OCI-LY1 (cell line): ENCODE data around the gene MBD2.

Source experiments
- H2AFZ ChIP-seq: fragments of 200-600 bp; sonication (generic), shearing (Covaris generic); 2 replicates; pipeline ENCODE4 v1.6.0; 2014; ENCODE audit warnings: antibody characterized with exemption, mild to moderate bottlenecking, low read length
- H3F3A ChIP-seq: fragments of 200-600 bp; sonication (generic), shearing (Covaris generic); 2 replicates; pipeline ENCODE4 v1.6.0; 2014; ENCODE audit warnings: mild to moderate bottlenecking, antibody characterized with exemption, low read length, moderate library complexity; ENCODE audit not compliant: insufficient read depth
- H3K27ac ChIP-seq: fragments of 200-600 bp; sonication (generic); 2 replicates; pipeline ENCODE4 v1.5.1; 2014; ENCODE audit warnings: low read length, mixed run types, mild to moderate bottlenecking, low read depth; ENCODE audit not compliant: poor library complexity, severe bottlenecking
- H3K27me3 ChIP-seq: fragments of 200-600 bp; sonication (generic); 2 replicates; pipeline ENCODE4 v1.6.0; 2014; ENCODE audit warnings: antibody characterized with exemption, mild to moderate bottlenecking, low read length, moderate library complexity; ENCODE audit not compliant: insufficient read depth
- H3K36me3 ChIP-seq: fragments of 200-600 bp; sonication (generic); 2 replicates; pipeline ENCODE4 v1.6.1; 2014; ENCODE audit warnings: mild to moderate bottlenecking, antibody characterized with exemption, low read length, moderate library complexity, mixed read lengths; ENCODE audit not compliant: insufficient read depth
- H3K4me1 ChIP-seq: fragments of 200-600 bp; sonication (generic); 2 replicates; pipeline ENCODE4 v1.5.1; 2014; ENCODE audit warnings: mild to moderate bottlenecking, low read length, moderate library complexity; ENCODE audit not compliant: insufficient read depth, severe bottlenecking
- H3K4me2 ChIP-seq: fragments of 200-600 bp; sonication (generic), shearing (Covaris generic); 2 replicates; pipeline ENCODE4 v1.6.1; 2014; ENCODE audit warnings: low read length
- H3K4me3 ChIP-seq: fragments of 200-600 bp; sonication (generic); 2 replicates; pipeline ENCODE4 v1.5.1; 2014; ENCODE audit warnings: low read length, low read depth, mild to moderate bottlenecking, mixed read lengths; ENCODE audit not compliant: poor library complexity, severe bottlenecking
- H3K79me2 ChIP-seq: fragments of 200-600 bp; shearing (Covaris generic); 2 replicates; pipeline ENCODE4 v1.6.1; 2016; ENCODE audit warnings: mixed run types, low read length, mixed read lengths; ENCODE audit not compliant: insufficient read depth
- H3K9ac ChIP-seq: fragments of 200-600 bp; sonication (generic), shearing (Covaris generic); 2 replicates; pipeline ENCODE4 v1.6.1; 2014; ENCODE audit warnings: mild to moderate bottlenecking, low read length, mixed read lengths
- H3K9me2 ChIP-seq: fragments of 200-600 bp; sonication (generic), shearing (Covaris generic); 2 replicates; pipeline ENCODE4 v1.6.1; 2014; ENCODE audit warnings: low read depth, mild to moderate bottlenecking, low read length, mixed read lengths
- H3K9me3 ChIP-seq: fragments of 200-600 bp; shearing (Covaris generic); 2 replicates; pipeline ENCODE4 v1.6.1; 2014; ENCODE audit warnings: low read length, mixed read lengths
- H4K20me1 ChIP-seq: fragments of 200-600 bp; sonication (generic), shearing (Covaris generic); 2 replicates; pipeline ENCODE4 v1.6.0; 2016; ENCODE audit warnings: mild to moderate bottlenecking, low read length; ENCODE audit not compliant: insufficient read depth
- EZH2 ChIP-seq: fragments of 200-600 bp; sonication (generic), shearing (Covaris generic); IDR thresholded peaks from 2 replicates; pipeline ENCODE4 v1.8.0; 2017; ENCODE audit warnings: borderline replicate concordance, mixed run types, mild to moderate bottlenecking, antibody characterized with exemption, low read length, moderate library complexity, mixed read lengths
- TF ChIP-seq, protein P1 (sequence below): fragments of 200-600 bp; sonication (generic), shearing (Covaris generic); IDR thresholded peaks from 2 replicates; pipeline ENCODE4 v1.5.1; 2017; ENCODE audit warnings: mild to moderate bottlenecking, antibody characterized with exemption, low read length, moderate library complexity, mixed read lengths

The MBD2 gene

DNA sequence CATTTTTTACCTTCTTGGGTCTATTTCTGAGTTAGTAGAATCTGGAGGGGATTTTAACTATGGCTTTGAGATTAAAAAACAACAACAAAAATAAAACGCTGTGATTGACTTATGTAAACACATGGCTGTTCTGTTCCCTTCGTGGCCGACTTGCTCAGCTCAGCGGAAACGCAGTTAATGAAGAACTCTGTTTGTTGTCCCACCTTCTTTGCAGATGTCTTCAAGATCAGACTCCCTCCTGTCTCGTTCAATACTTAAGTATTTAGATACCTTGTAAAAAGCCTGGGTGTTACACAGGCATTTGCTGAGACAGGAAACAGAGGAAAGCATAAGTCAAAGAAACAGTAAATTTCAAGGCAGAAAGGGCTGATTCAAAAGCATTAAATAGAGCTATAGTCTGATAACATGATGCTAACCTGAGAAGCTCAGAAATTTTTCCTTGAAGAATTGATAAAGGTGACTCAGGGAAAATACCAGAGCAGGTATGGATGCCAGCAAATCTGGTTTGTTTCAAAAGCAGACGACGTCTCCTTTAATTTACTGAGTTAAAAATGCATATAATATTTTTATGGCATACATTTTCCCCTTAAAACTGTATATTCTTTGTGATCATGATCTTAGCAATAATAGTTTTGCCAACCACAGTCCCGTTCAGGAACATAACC lies 23.2 kb upstream of the MBD2 start:
- H3K9me2 ChIP-seq = no peaks in the 10 kb centered on the region
- H3K27me3 ChIP-seq = no peaks in the 10 kb centered on the region
- peak overlapping the region; percentile 99 for H2AFZ ChIP-seq
- peak overlapping the region; percentile 34 for H3K4me3 ChIP-seq
- no peaks in the 10 kb centered on the region for H3F3A ChIP-seq
- no peaks in the 10 kb centered on the region for H3K9me3 ChIP-seq
- H3K4me2 ChIP-seq = peak overlapping the region; percentile 64
- H3K9ac ChIP-seq = peak overlapping the region; percentile 55
- peak overlapping the region; percentile 91 for H3K27ac ChIP-seq
- H3K36me3 ChIP-seq = no peaks in the 10 kb centered on the region
- peaks cover 37% of the 10 kb centered on the region for H3K4me1 ChIP-seq
- no peaks in the 10 kb centered on the region for H3K79me2 ChIP-seq
- no peaks in the 10 kb centered on the region for H4K20me1 ChIP-seq
- TF ChIP-seq EZH2 = no peak
- TF ChIP-seq, protein P1, sequence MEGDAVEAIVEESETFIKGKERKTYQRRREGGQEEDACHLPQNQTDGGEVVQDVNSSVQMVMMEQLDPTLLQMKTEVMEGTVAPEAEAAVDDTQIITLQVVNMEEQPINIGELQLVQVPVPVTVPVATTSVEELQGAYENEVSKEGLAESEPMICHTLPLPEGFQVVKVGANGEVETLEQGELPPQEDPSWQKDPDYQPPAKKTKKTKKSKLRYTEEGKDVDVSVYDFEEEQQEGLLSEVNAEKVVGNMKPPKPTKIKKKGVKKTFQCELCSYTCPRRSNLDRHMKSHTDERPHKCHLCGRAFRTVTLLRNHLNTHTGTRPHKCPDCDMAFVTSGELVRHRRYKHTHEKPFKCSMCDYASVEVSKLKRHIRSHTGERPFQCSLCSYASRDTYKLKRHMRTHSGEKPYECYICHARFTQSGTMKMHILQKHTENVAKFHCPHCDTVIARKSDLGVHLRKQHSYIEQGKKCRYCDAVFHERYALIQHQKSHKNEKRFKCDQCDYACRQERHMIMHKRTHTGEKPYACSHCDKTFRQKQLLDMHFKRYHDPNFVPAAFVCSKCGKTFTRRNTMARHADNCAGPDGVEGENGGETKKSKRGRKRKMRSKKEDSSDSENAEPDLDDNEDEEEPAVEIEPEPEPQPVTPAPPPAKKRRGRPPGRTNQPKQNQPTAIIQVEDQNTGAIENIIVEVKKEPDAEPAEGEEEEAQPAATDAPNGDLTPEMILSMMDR = no peak

DNA sequence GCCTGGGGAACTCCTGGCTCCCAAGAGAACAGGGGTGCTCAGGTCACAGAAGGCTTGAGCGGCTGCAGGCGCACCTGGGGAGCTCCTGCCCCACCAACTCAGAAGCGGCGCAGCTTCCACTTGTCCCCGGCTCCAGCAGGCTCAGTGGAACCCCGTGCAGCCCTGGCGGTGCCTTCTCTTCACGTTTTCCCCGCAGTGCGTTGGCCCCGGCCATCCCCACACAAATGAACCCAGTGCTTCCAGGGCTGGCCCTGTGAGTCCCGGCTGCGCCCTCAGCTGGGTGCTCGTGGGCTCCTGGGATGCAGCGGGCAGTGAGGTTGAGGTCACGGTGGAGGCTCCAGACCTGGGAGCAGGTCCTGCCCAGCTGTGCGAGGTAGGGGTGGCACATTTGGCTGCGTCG lies 17.9 kb upstream of the MBD2 start:
- no peak overlapping the region for H3K4me3 ChIP-seq
- H3K9ac ChIP-seq = no peak overlapping the region
- no peaks in the 10 kb centered on the region for H3K9me3 ChIP-seq
- no peak overlapping the region for H2AFZ ChIP-seq
- no peaks in the 10 kb centered on the region for H4K20me1 ChIP-seq
- peaks cover 30% of the 10 kb centered on the region for H3K4me1 ChIP-seq
- H3K9me2 ChIP-seq = no peaks in the 10 kb centered on the region
- no peak overlapping the region for H3K4me2 ChIP-seq
- H3K27me3 ChIP-seq = no peaks in the 10 kb centered on the region
- H3F3A ChIP-seq = no peaks in the 10 kb centered on the region
- H3K79me2 ChIP-seq = no peaks in the 10 kb centered on the region
- TF ChIP-seq, protein P1 = no peak
- TF ChIP-seq EZH2 = no peak
- H3K36me3 ChIP-seq = no peaks in the 10 kb centered on the region
- H3K27ac ChIP-seq = no peak overlapping the region

- Histone ChIP-seq H3K36me3 (no peaks in the 10 kb centered on the region), H3K4me3 (no peak overlapping the region), H3K27me3 (no peaks in the 10 kb centered on the region), H3K79me2 (no peaks in the 10 kb centered on the region), H3K27ac (no peak overlapping the region), H3K4me1 (peaks cover 21% of the 10 kb centered on the region), H3F3A (no peaks in the 10 kb centered on the region), H3K9me3 (no peaks in the 10 kb centered on the region), H4K20me1 (no peaks in the 10 kb centered on the region), H3K9ac (no peak overlapping the region), H3K4me2 (no peak overlapping the region), H3K9me2 (no peaks in the 10 kb centered on the region), H2AFZ (no peak overlapping the region)
- TF ChIP-seq, protein P1 = no peak
- TF ChIP-seq EZH2 = no peak
Measured at GRCh38 chr18:54241483-54241882, 17.0 kb upstream of the MBD2 start.
